Panc1 (cell line): ENCODE measurements around the gene CDCA3. TPM values are rescaled to one million over a fixed set of nuclear protein-coding genes. Genes with fewer than 3 reads are reported as not detected.
A peak's percentile ranks its signal among the peaks of the same experiment; 100 is the strongest.
"Not testable (repeated sequence)": the region's sequence is repeated elsewhere in the genome, so short reads cannot be mapped to it uniquely, and the experiment has no call there.

ENCODE experiments used
- ATAC-seq: fragments of 200-7000 bp; cut with Tn5 transposase; 2 replicates; pipeline ENCODE4 v1.9.1; 2020; ENCODE audit warnings: mild to moderate bottlenecking, moderate library complexity
- BruUV-seq: library from RNA; stranded (reverse); fragments of 400-500 nt; replicated peaks from 2 replicates; lab custom pipeline; 2021; lab: Mats Ljungman, UMichigan
- CTCF ChIA-PET: fragments of 300-600 bp; sonication (Branson Sonifier 250); formaldehyde crosslinking; loops from one replicate; lab custom pipeline; 2022; ENCODE audit warnings: antibody characterized with exemption; lab: Charles Lee
- POLR2A ChIA-PET: fragments of 300-600 bp; sonication (Branson Sonifier 250); formaldehyde crosslinking; loops from one replicate; lab custom pipeline; 2022; ENCODE audit warnings: antibody characterized with exemption; lab: Charles Lee
- DNase-seq: peaks from one replicate; pipeline ENCODE4 v3.0.0-alpha.2; 2010; ENCODE audit warnings: low read depth, low spot score
- H3K27ac ChIP-seq: 2 replicates; pipeline ENCODE4 v1.5.1; 2011; ENCODE audit warnings: mild to moderate bottlenecking, low read length, inconsistent platforms
- H3K27me3 ChIP-seq: fragments of 200-500 bp; sonication (Bioruptor generic); 2 replicates; pipeline ENCODE4 v1.6.0; 2014; ENCODE audit warnings: low read length, inconsistent platforms; ENCODE audit not compliant: control insufficient read depth, insufficient read depth
- H3K36me3 ChIP-seq: fragments of 200-500 bp; sonication (Bioruptor generic); 2 replicates; pipeline ENCODE4 v1.5.1; 2014; ENCODE audit warnings: inconsistent platforms, mild to moderate bottlenecking, low read length, moderate library complexity; ENCODE audit not compliant: control insufficient read depth, insufficient read depth
- H3K4me1 ChIP-seq: 2 replicates; pipeline ENCODE4 v1.5.1; 2011; ENCODE audit warnings: inconsistent platforms, mild to moderate bottlenecking, low read length, moderate library complexity; ENCODE audit not compliant: control insufficient read depth, insufficient read depth
- H3K4me3 ChIP-seq, 2 experiments: 2 replicates each; pipeline ENCODE4 v1.5.1; 2011 to 2012; ENCODE audit warnings: low read depth in 2 of 2, low read length in 2 of 2, mild to moderate bottlenecking in 2 of 2, inconsistent platforms in 1 of 2, moderate library complexity in 1 of 2
- H3K9me3 ChIP-seq: fragments of 200-500 bp; sonication (Bioruptor generic); 2 replicates; pipeline ENCODE4 v1.5.1; 2014; ENCODE audit warnings: low read depth, mild to moderate bottlenecking, inconsistent platforms, low read length, moderate library complexity; ENCODE audit not compliant: control insufficient read depth, insufficient read depth
- CTCF ChIP-seq: fragments of 450-650 bp; IDR thresholded peaks from 2 replicates; pipeline ENCODE4 v1.5.1; 2017; ENCODE audit warnings: mild to moderate bottlenecking
- POLR2AphosphoS5 ChIP-seq: IDR thresholded peaks from 2 replicates; pipeline ENCODE4 v1.6.1; 2012; ENCODE audit warnings: mild to moderate bottlenecking, low read depth, low read length, moderate library complexity
- REST ChIP-seq, 2 experiments: IDR thresholded peaks; 2 replicates each; pipeline ENCODE4 v1.6.1; 2011 to 2012; ENCODE audit warnings: low read depth in 2 of 2, control low read depth in 1 of 2, low read length in 1 of 2, mild to moderate bottlenecking in 1 of 2, moderate library complexity in 1 of 2; ENCODE audit not compliant: insufficient read depth in 1 of 2
- SIN3A ChIP-seq: IDR thresholded peaks from 2 replicates; pipeline ENCODE4 v1.6.1; 2012; ENCODE audit warnings: low read depth, mild to moderate bottlenecking, low read length, moderate library complexity, borderline replicate concordance; ENCODE audit not compliant: insufficient read depth
- TCF7L2 ChIP-seq: IDR thresholded peaks from 2 replicates; pipeline ENCODE4 v1.6.1; 2011; ENCODE audit warnings: mild to moderate bottlenecking, low read depth, low read length, inconsistent platforms
- in situ Hi-C: cut with HindIII; loops from 2 replicates; pipeline ENCODE4 v1.10.0; 2016; ENCODE audit warnings: low sequenced_read_pairs, low pct_unique_long_range_greater_than_20kb
- intact Hi-C: fragments of 100-400 bp; cut with micrococcal nuclease; formaldehyde crosslinking; loops from one replicate; pipeline ENCODE4 v1.10.0; 2022; ENCODE audit not compliant: unreplicated experiment
- total RNA-seq: library from RNA; stranded (reverse); gene quantifications from one replicate; pipeline ENCODE4 v1.2.1, GENCODE V29; 2021; ENCODE audit not compliant: unreplicated experiment

The CDCA3 gene
- total RNA-seq, 1 experiment from 2014 or later: 59.0 TPM

GRCh38 chr12:6883252-6883651, 32.2 kb upstream of the CDCA3 start:
- no peaks in the 10 kb centered on the region for H3K27me3 ChIP-seq
- no peaks in the 10 kb centered on the region for H3K9me3 ChIP-seq
- CTCF ChIA-PET: interaction anchor here (0.7 kb wide), 1 partner anchor 14 kb away, joined by 3 read pairs; no protein-coding TSS in a partner anchor
- DNase-seq (no peak), ATAC-seq (no peak)
- TF ChIP-seq POLR2AphosphoS5 (no peak), CTCF (no peak), REST (IDR thresholded peaks at IDR 0.05; ENCODE audit: insufficient read depth in 1 of 2, low read depth in 2 of 2, low read length in 1 of 2) (no peak), SIN3A (no peak), TCF7L2 (no peak)
- POLR2A ChIA-PET: no interaction called here
- no TSS peak for BruUV-seq
- intact Hi-C loops: no loop called here
- no peak overlapping the region for H3K27ac ChIP-seq
- H3K36me3 ChIP-seq: no peaks in the 10 kb centered on the region
- in situ Hi-C loops: no loop called here
- no peaks in the 10 kb centered on the region for H3K4me1 ChIP-seq
- H3K4me3 ChIP-seq: no peak overlapping the region

- H3K4me3 ChIP-seq, DNase-seq, BruUV-seq, H3K27me3 ChIP-seq, POLR2A ChIA-PET, ATAC-seq, H3K27ac ChIP-seq, H3K9me3 ChIP-seq, H3K4me1 ChIP-seq, H3K36me3 ChIP-seq, in situ Hi-C loops, intact Hi-C loops, CTCF ChIA-PET: not testable (repeated sequence)
Measured at GRCh38 chr12:6879824-6880223, 28.7 kb upstream of the CDCA3 start.

GRCh38 chr12:6874015-6874368, 22.9 kb upstream of the CDCA3 start:
- ATAC-seq, DNase-seq, in situ Hi-C loops, H3K27me3 ChIP-seq, H3K36me3 ChIP-seq, intact Hi-C loops, BruUV-seq, H3K9me3 ChIP-seq: not testable (repeated sequence)
- peak overlapping the region; percentile 89 for H3K27ac ChIP-seq
- H3K4me3 ChIP-seq: peak overlapping the region; percentile 75 to 84
- POLR2A ChIA-PET: interaction anchor here (0.6 kb wide), 2 partner anchors 340 to 408 kb away, joined by 3 to 8 read pairs; no protein-coding TSS in a partner anchor
- CTCF ChIA-PET: interaction anchor here (0.6 kb wide), 1 partner anchor 53 kb away, joined by 6 read pairs; no protein-coding TSS in a partner anchor
- peaks cover 19% of the 10 kb centered on the region for H3K4me1 ChIP-seq
